T-cell (primary cell): Measurements from ENCODE around the gene MTA3. TPM values are rescaled to one million over a fixed set of nuclear protein-coding genes. Genes with fewer than 3 reads are reported as not detected.
"Not testable (repeated sequence)": the region's sequence is repeated elsewhere in the genome, so short reads cannot be mapped to it uniquely, and the experiment has no call there.

Source experiments
- ATAC-seq, 4 experiments: fragments of 200-7000 bp in 3 of 4; fragments of 150-1000 bp in 1 of 4; cut with Tn5 transposase; replicated peaks in 1 of 4; 1 replicate in 3 of 4; 2 replicates in 1 of 4; pipeline ENCODE4 v1.10.0; 2021; ENCODE audit warnings: moderate library complexity in 3 of 4, mild to moderate bottlenecking in 2 of 4, moderate number of reproducible peaks in 1 of 4
- CTCF ChIA-PET, 2 donors: fragments of 300-600 bp; sonication (Branson Sonifier 250); formaldehyde crosslinking; loops; one replicate each; lab custom pipeline; 2022; ENCODE audit warnings: antibody characterized with exemption in 2 of 2; lab: Charles Lee
- POLR2A ChIA-PET, 2 donors: fragments of 300-600 bp; sonication (Branson Sonifier 250); formaldehyde crosslinking; loops; one replicate each; lab custom pipeline; 2022; ENCODE audit warnings: antibody characterized with exemption in 2 of 2; lab: Charles Lee
- DNase-seq, 35 experiments: peaks; one replicate each; pipeline versions ENCODE4 v3.0.0 to v3.0.0-alpha.2; 2013 to 2023
- H3K27ac ChIP-seq: one replicate; pipeline ENCODE4 v1.5.1; 2013; ENCODE audit warnings: low read length
- H3K27me3 ChIP-seq, 2 experiments: replicated peaks in 1 of 2; 1 replicate in 1 of 2; 2 replicates in 1 of 2; pipeline versions ENCODE4 v1.6.1 to v1.7.0; 2013; ENCODE audit warnings: low read length in 1 of 2, mixed read lengths in 1 of 2; ENCODE audit not compliant: control insufficient read depth in 2 of 2, insufficient read depth in 2 of 2; ENCODE audit errors: extremely low read depth in 1 of 2
- H3K36me3 ChIP-seq, 2 donors: 1 replicate in 1 of 2; 2 replicates in 1 of 2; pipeline versions ENCODE4 v1.6.1 to v1.7.0; 2013; ENCODE audit warnings: low read length in 1 of 2; ENCODE audit not compliant: control insufficient read depth in 2 of 2, insufficient read depth in 1 of 2; ENCODE audit errors: extremely low read depth in 1 of 2
- H3K4me1 ChIP-seq, 2 experiments: 1 replicate in 1 of 2; 2 replicates in 1 of 2; pipeline versions ENCODE4 v1.6.1 to v1.7.0; 2013; ENCODE audit warnings: low read length in 2 of 2, mixed read lengths in 1 of 2; ENCODE audit not compliant: insufficient read depth in 2 of 2, control insufficient read depth in 1 of 2; ENCODE audit errors: extremely low read depth in 1 of 2
- H3K4me3 ChIP-seq, 2 donors: 1 replicate in 1 of 2; 2 replicates in 1 of 2; pipeline versions ENCODE4 v1.5.1 to v1.7.0; 2013; ENCODE audit warnings: mild to moderate bottlenecking in 2 of 2, low read length in 1 of 2, moderate library complexity in 1 of 2; ENCODE audit not compliant: control insufficient read depth in 1 of 2; ENCODE audit errors: extremely low read depth in 1 of 2
- H3K9me3 ChIP-seq: 2 replicates; pipeline ENCODE4 v1.7.0; 2013
- H3K27ac Mint-ChIP-seq, 2 donors: one replicate each; pipeline ENCODE4 v1.8.0; 2020 to 2021; ENCODE audit warnings: mild to moderate bottlenecking in 2 of 2, mixed read lengths in 2 of 2
- H3K27me3 Mint-ChIP-seq, 2 donors: one replicate each; pipeline ENCODE4 v1.8.0; 2021 to 2022; ENCODE audit warnings: mixed read lengths in 2 of 2
- H3K36me3 Mint-ChIP-seq: one replicate; pipeline ENCODE4 v1.8.0; 2021; ENCODE audit warnings: mixed read lengths
- H3K4me1 Mint-ChIP-seq, 3 donors: one replicate each; pipeline ENCODE4 v1.8.0; 2020 to 2022; ENCODE audit warnings: mixed read lengths in 3 of 3, mild to moderate bottlenecking in 1 of 3
- H3K4me3 Mint-ChIP-seq, 3 donors: one replicate each; pipeline ENCODE4 v1.8.0; 2020 to 2022; ENCODE audit warnings: mild to moderate bottlenecking in 3 of 3, mixed read lengths in 3 of 3, moderate library complexity in 3 of 3
- H3K9me3 Mint-ChIP-seq, 3 donors: one replicate each; pipeline ENCODE4 v1.8.0; 2020 to 2022; ENCODE audit warnings: mixed read lengths in 3 of 3
- WGBS: methylation state at CpG from one replicate; pipeline ENCODE4 v1.1.5; 2013; ENCODE audit warnings: missing lambda C conversion rate; ENCODE audit not compliant: insufficient coverage; 5-methylcytosine and 5-hydroxymethylcytosine counted together
- total RNA-seq, 35 experiments: library from RNA in 6 of 35; stranded (reverse) in 6 of 35; fragments of 120-200 nt in 1 of 35; gene quantifications; one replicate each; pipeline versions ENCODE4 v1.2.1 to v1.2.4 and lab custom pipeline; 2013 to 2026

MTA3 gene
- total RNA-seq, 5 donors from 2014 or later (not counting 1 experiment from before 2014, with no cell fraction given) = 20.9 to 42.4 (median 24.6) TPM

GRCh38 chr2:42607101-42607637 is 38.7 kb downstream of the MTA3 start:
- no peak for DNase-seq
- Histone ChIP-seq H3K36me3 (peaks cover 0 to 17% of the 10 kb centered on the region in 2 donors), H3K4me1 (no peaks in the 10 kb centered on the region), H3K4me3 (no peak overlapping the region), H3K9me3 (no peaks in the 10 kb centered on the region), H3K27ac (no peak overlapping the region), H3K27me3 (no peaks in the 10 kb centered on the region)
- Mint-ChIP-seq H3K9me3 (no peaks in the 10 kb centered on the region), H3K36me3 (peaks cover 29% of the 10 kb centered on the region), H3K27ac (no peak overlapping the region), H3K27me3 (no peaks in the 10 kb centered on the region), H3K4me1 (peaks cover 0 to 22% (median 4%) of the 10 kb centered on the region in 3 donors), H3K4me3 (no peak overlapping the region)
- ChIA-PET POLR2A (interaction anchor here in 1 of 2 donors (0.6 kb wide), 1 partner anchor 12 kb away, joined by 3 read pairs; no protein-coding TSS in a partner anchor), CTCF (no interaction called here)
- 0% methylated on average over 1 of the region's 8 CpGs for WGBS
- no peak for ATAC-seq

- Mint-ChIP-seq H3K4me1 (peaks cover 0 to 11% (median 1%) of the 10 kb centered on the region in 3 donors), H3K27ac (peak overlapping the region in 1 of 2 donors; percentile 19), H3K4me3 (no peak overlapping the region), H3K36me3 (peaks cover 38% of the 10 kb centered on the region), H3K27me3 (no peaks in the 10 kb centered on the region), H3K9me3 (no peaks in the 10 kb centered on the region)
- H3K27me3 ChIP-seq = no peaks in the 10 kb centered on the region
- ATAC-seq (no peak), DNase-seq (no peak)
- WGBS = 93% methylated on average over 5 of the region's 6 CpGs
- no peaks in the 10 kb centered on the region for H3K4me1 ChIP-seq
- no peak overlapping the region for H3K27ac ChIP-seq
- H3K4me3 ChIP-seq = no peak overlapping the region
- CTCF ChIA-PET = no interaction called here
- peaks cover 10 to 17% of the 10 kb centered on the region in 2 donors for H3K36me3 ChIP-seq
- POLR2A ChIA-PET = interaction anchor here in 1 of 2 donors (0.6 kb wide), 1 partner anchor 675 kb away, joined by 3 read pairs; no protein-coding TSS in a partner anchor
- no peaks in the 10 kb centered on the region for H3K9me3 ChIP-seq
Measured at GRCh38 chr2:42613281-42614064, 45.0 kb downstream of the MTA3 start.

GRCh38 chr2:42614838-42615237 is 46.4 kb downstream of the MTA3 start:
- Histone ChIP-seq H3K4me1 (no peaks in the 10 kb centered on the region), H3K4me3 (no peak overlapping the region), H3K36me3 (peaks cover 10 to 12% of the 10 kb centered on the region in 2 donors), H3K27me3 (no peaks in the 10 kb centered on the region), H3K9me3 (no peaks in the 10 kb centered on the region), H3K27ac (no peak overlapping the region)
- no peak for DNase-seq
- ChIA-PET POLR2A (interaction anchor here in 1 of 2 donors (0.6 kb wide), 1 partner anchor 154 kb away, joined by 7 read pairs; no protein-coding TSS in a partner anchor), CTCF (interaction anchor here (0.7 kb wide), 2 partner anchors 23 to 330 kb away, joined by 3 read pairs; no protein-coding TSS in a partner anchor)
- Mint-ChIP-seq H3K27ac (no peak overlapping the region), H3K4me1 (peaks cover 6 to 19% (median 8%) of the 10 kb centered on the region in 3 donors), H3K9me3 (no peaks in the 10 kb centered on the region), H3K4me3 (no peak overlapping the region), H3K27me3 (no peaks in the 10 kb centered on the region), H3K36me3 (peaks cover 39% of the 10 kb centered on the region)
- 88% methylated on average over 4 of the region's 7 CpGs for WGBS
- ATAC-seq = no peak

- no peak overlapping the region for H3K4me3 Mint-ChIP-seq
- 92% methylated on average over 2 of the region's 5 CpGs for WGBS
- Histone ChIP-seq H3K36me3 (peaks cover 2 to 10% of the 10 kb centered on the region in 2 donors), H3K4me1 (no peaks in the 10 kb centered on the region), H3K27ac (no peak overlapping the region), H3K9me3 (no peaks in the 10 kb centered on the region), H3K4me3 (no peak overlapping the region), H3K27me3 (no peaks in the 10 kb centered on the region)
- CTCF ChIA-PET = no interaction called here
- no peaks in the 10 kb centered on the region for H3K27me3 Mint-ChIP-seq
- H3K4me1 Mint-ChIP-seq = peaks cover 6 to 14% (median 8%) of the 10 kb centered on the region in 3 donors
- peaks cover 37% of the 10 kb centered on the region for H3K36me3 Mint-ChIP-seq
- H3K27ac Mint-ChIP-seq = peak overlapping the region in 1 of 2 donors; percentile 58
- no peak for DNase-seq
- H3K9me3 Mint-ChIP-seq = no peaks in the 10 kb centered on the region
- POLR2A ChIA-PET = no interaction called here
- ATAC-seq = no peak
Measured at GRCh38 chr2:42618116-42618515, 49.7 kb downstream of the MTA3 start.

GRCh38 chr2:42618972-42619371 is 50.5 kb downstream of the MTA3 start:
- Histone ChIP-seq H3K27me3 (no peaks in the 10 kb centered on the region), H3K27ac (no peak overlapping the region), H3K4me3 (no peak overlapping the region), H3K36me3 (peaks cover 2 to 4% of the 10 kb centered on the region in 2 donors), H3K9me3 (no peaks in the 10 kb centered on the region), H3K4me1 (no peaks in the 10 kb centered on the region)
- 24% methylated on average over 2 of the region's 2 CpGs for WGBS
- H3K27me3 Mint-ChIP-seq = no peaks in the 10 kb centered on the region
- no peak overlapping the region for H3K4me3 Mint-ChIP-seq
- no peak for ATAC-seq
- peaks cover 6 to 14% (median 8%) of the 10 kb centered on the region in 3 donors for H3K4me1 Mint-ChIP-seq
- no peak for DNase-seq
- no peaks in the 10 kb centered on the region for H3K9me3 Mint-ChIP-seq
- ChIA-PET CTCF (no interaction called here), POLR2A (no interaction called here)
- H3K36me3 Mint-ChIP-seq = peaks cover 36% of the 10 kb centered on the region
- H3K27ac Mint-ChIP-seq = peak overlapping the region; percentile 50 to 56

GRCh38 chr2:42621626-42622025 is 53.2 kb downstream of the MTA3 start:
- CTCF ChIA-PET, H3K4me3 Mint-ChIP-seq, H3K27me3 ChIP-seq, H3K27ac ChIP-seq, DNase-seq, H3K4me3 ChIP-seq, ATAC-seq, H3K27me3 Mint-ChIP-seq, POLR2A ChIA-PET, H3K27ac Mint-ChIP-seq, H3K36me3 ChIP-seq, H3K4me1 ChIP-seq, H3K9me3 ChIP-seq, H3K9me3 Mint-ChIP-seq: not testable (repeated sequence)
- 100% methylated on average over 7 of the region's 26 CpGs for WGBS
- Mint-ChIP-seq H3K36me3 (peaks cover 31% of the 10 kb centered on the region), H3K4me1 (peaks cover 6 to 12% (median 8%) of the 10 kb centered on the region in 3 donors)
